CD4-positive, alpha-beta T cell (primary cell): ENCODE results near the gene NDNF. TPM values are rescaled to one million over a fixed set of nuclear protein-coding genes. Genes with fewer than 3 reads are reported as not detected.
A peak's percentile ranks its signal among the peaks of the same experiment; 100 is the strongest.

Experiments
- ATAC-seq: fragments of 200-7000 bp; cut with Tn5 transposase; one replicate; pipeline ENCODE4 v1.10.0; 2022; ENCODE audit warnings: mild to moderate bottlenecking; ENCODE audit not compliant: poor library complexity
- CTCF ChIA-PET: fragments of 350-600 bp; sonication (Branson Sonifier 250); formaldehyde crosslinking; loops from one replicate; lab custom pipeline; 2021; ENCODE audit warnings: antibody characterized with exemption, inconsistent platforms; lab: Charles Lee
- POLR2A ChIA-PET: fragments of 350-600 bp; sonication (Branson Sonifier 250); formaldehyde crosslinking; loops from one replicate; lab custom pipeline; 2021; ENCODE audit warnings: antibody characterized with exemption, inconsistent platforms; lab: Charles Lee
- DNase-seq, 14 experiments: peaks; one replicate each; pipeline ENCODE4 v3.0.0-alpha.2; 2013 to 2020; ENCODE audit warnings: mixed read lengths in 2 of 14
- H3K27ac ChIP-seq, 2 donors: one replicate each; pipeline versions ENCODE4 v1.5.1 to v1.7.0; 2013; ENCODE audit warnings: low read length in 2 of 2, low read depth in 1 of 2, mild to moderate bottlenecking in 1 of 2
- H3K27me3 ChIP-seq, 2 experiments: 1 replicate in 1 of 2; 2 replicates in 1 of 2; pipeline versions ENCODE4 v1.6.1 to v1.7.0; 2013; ENCODE audit warnings: low read length in 2 of 2, control low read depth in 1 of 2, mild to moderate bottlenecking in 1 of 2, moderate library complexity in 1 of 2; ENCODE audit not compliant: insufficient read depth in 2 of 2, control insufficient read depth in 1 of 2
- H3K36me3 ChIP-seq: one replicate; pipeline ENCODE4 v1.6.1; 2013; ENCODE audit warnings: low read length, control low read depth; ENCODE audit not compliant: insufficient read depth
- H3K4me1 ChIP-seq: one replicate; pipeline ENCODE4 v1.6.1; 2013; ENCODE audit warnings: low read length, control low read depth; ENCODE audit not compliant: insufficient read depth
- H3K4me3 ChIP-seq: one replicate; pipeline ENCODE4 v1.5.1; 2013; ENCODE audit warnings: mild to moderate bottlenecking, low read length, moderate library complexity
- H3K9me3 ChIP-seq, 2 experiments: 1 replicate in 1 of 2; 2 replicates in 1 of 2; pipeline versions ENCODE4 v1.6.1 to v1.7.0; 2013; ENCODE audit warnings: low read length in 2 of 2, mild to moderate bottlenecking in 2 of 2, control low read depth in 1 of 2, moderate library complexity in 1 of 2; ENCODE audit not compliant: control insufficient read depth in 1 of 2, insufficient read depth in 1 of 2
- H3K27ac Mint-ChIP-seq: one replicate; pipeline ENCODE4 v1.8.0; 2020; ENCODE audit warnings: mixed read lengths
- H3K27me3 Mint-ChIP-seq: one replicate; pipeline ENCODE4 v1.8.0; 2021; ENCODE audit warnings: mixed read lengths
- H3K36me3 Mint-ChIP-seq: one replicate; pipeline ENCODE4 v1.8.0; 2021; ENCODE audit warnings: low read depth, mixed read lengths
- H3K4me1 Mint-ChIP-seq: one replicate; pipeline ENCODE4 v1.8.0; 2021; ENCODE audit warnings: low read depth, mixed read lengths
- H3K4me3 Mint-ChIP-seq: one replicate; pipeline ENCODE4 v1.8.0; 2020; ENCODE audit warnings: mild to moderate bottlenecking, mixed read lengths
- H3K9me3 Mint-ChIP-seq: one replicate; pipeline ENCODE4 v1.8.0; 2020; ENCODE audit warnings: mixed read lengths
- intact Hi-C, 2 experiments: fragments of 100-400 bp; cut with DNase I in 1 of 2; cut with micrococcal nuclease in 1 of 2; formaldehyde crosslinking; loops; one replicate each; pipeline versions ENCODE4 v1.15.1 to v1.9.0; 2023 to 2025; cut with DNase I, micrococcal nuclease
- total RNA-seq, 174 experiments: library from RNA in 2 of 174; stranded (reverse) in 2 of 174; gene quantifications; one replicate each; pipeline ENCODE4 v1.2.3 and lab custom pipeline; 2021 to 2026
- TF ChIP-seq, protein P1 (sequence below): fragments of 200-600 bp; IDR thresholded peaks from one replicate; pipeline ENCODE4 v1.8.0; 2022; ENCODE audit warnings: antibody characterized with exemption, mild to moderate bottlenecking

Gene NDNF
- total RNA-seq, 2 experiments from 2014 or later: 0.25 TPM; not detected in 1

DNA sequence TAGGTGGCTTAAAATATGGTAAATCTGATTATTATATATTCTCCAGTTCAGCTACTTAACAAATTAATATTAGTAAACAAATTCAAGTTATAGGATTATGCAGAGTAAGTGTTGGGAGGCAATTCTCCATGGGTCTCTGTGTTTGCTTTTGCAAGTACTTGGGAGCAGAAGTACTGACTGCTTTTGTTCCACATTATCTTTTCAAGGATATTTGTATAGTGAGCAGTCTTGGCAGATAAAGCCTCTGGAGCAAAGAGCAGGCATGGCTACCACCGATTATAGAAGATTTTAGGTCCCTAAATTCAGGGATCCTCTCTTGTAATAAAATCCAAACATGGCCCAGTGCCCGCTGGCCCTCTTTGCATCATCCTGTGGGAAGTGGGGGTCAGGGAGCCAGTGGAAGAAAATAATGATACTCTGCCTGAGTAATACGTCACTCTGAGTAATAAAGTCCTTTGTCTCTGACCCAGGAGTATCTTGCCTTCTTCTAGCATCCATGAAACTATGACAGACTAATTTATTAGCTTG lies 23.2 kb downstream of the NDNF start:
- Histone ChIP-seq H3K27me3 (no peaks in the 10 kb centered on the region), H3K36me3 (no peaks in the 10 kb centered on the region), H3K4me3 (no peak overlapping the region), H3K9me3 (no peaks in the 10 kb centered on the region), H3K4me1 (no peaks in the 10 kb centered on the region), H3K27ac (no peak overlapping the region)
- ChIA-PET POLR2A (no interaction called here), CTCF (no interaction called here)
- DNase-seq (no peak), ATAC-seq (no peak)
- no peaks in the 10 kb centered on the region for H3K36me3 Mint-ChIP-seq
- H3K27me3 Mint-ChIP-seq: peaks cover 4% of the 10 kb centered on the region
- H3K4me1 Mint-ChIP-seq: peaks cover 6% of the 10 kb centered on the region
- intact Hi-C loops: loop anchor here in 1 of 2 experiments (10.0 kb wide), 1 partner anchor 124 kb away; the partner anchor contains the start of gene PRDM5
- no peak overlapping the region for H3K4me3 Mint-ChIP-seq
- no peak overlapping the region for H3K27ac Mint-ChIP-seq
- no peaks in the 10 kb centered on the region for H3K9me3 Mint-ChIP-seq
- TF ChIP-seq, protein P1, sequence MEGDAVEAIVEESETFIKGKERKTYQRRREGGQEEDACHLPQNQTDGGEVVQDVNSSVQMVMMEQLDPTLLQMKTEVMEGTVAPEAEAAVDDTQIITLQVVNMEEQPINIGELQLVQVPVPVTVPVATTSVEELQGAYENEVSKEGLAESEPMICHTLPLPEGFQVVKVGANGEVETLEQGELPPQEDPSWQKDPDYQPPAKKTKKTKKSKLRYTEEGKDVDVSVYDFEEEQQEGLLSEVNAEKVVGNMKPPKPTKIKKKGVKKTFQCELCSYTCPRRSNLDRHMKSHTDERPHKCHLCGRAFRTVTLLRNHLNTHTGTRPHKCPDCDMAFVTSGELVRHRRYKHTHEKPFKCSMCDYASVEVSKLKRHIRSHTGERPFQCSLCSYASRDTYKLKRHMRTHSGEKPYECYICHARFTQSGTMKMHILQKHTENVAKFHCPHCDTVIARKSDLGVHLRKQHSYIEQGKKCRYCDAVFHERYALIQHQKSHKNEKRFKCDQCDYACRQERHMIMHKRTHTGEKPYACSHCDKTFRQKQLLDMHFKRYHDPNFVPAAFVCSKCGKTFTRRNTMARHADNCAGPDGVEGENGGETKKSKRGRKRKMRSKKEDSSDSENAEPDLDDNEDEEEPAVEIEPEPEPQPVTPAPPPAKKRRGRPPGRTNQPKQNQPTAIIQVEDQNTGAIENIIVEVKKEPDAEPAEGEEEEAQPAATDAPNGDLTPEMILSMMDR: no peak

DNA sequence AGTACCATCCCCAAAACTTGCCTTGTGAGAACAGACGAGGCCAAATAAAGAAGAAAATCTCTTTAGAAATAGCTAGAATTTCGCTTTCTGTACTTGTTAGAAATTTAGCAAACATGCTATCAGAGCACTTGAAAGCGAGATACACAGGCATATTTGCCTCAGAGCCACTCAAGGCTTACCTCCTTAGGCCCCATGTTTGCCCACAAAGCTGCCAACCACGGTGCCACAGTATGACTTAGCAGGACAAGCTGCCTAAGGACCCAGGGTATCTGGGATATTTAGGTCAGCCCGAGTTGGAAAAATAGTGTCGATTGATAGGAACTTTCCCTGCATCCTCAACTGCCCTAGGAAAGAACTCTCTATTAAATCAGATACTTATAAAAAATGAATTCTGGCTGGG lies 24.2 kb downstream of the NDNF start:
- DNase-seq (no peak), ATAC-seq (no peak)
- Mint-ChIP-seq H3K4me3 (no peak overlapping the region), H3K4me1 (no peaks in the 10 kb centered on the region), H3K9me3 (no peaks in the 10 kb centered on the region), H3K36me3 (no peaks in the 10 kb centered on the region), H3K27ac (no peak overlapping the region), H3K27me3 (peaks cover 4% of the 10 kb centered on the region)
- H3K9me3 ChIP-seq: no peaks in the 10 kb centered on the region
- ChIA-PET CTCF (interaction anchor here (1.8 kb wide), 1 partner anchor 10 kb away, joined by 5 read pairs; no protein-coding TSS in a partner anchor), POLR2A (no interaction called here)
- TF ChIP-seq, protein P1: no peak
- no peak overlapping the region for H3K4me3 ChIP-seq
- intact Hi-C loops: loop anchor here in 1 of 2 experiments (10.0 kb wide), 1 partner anchor 123 kb away; the partner anchor contains the start of gene PRDM5
- no peaks in the 10 kb centered on the region for H3K4me1 ChIP-seq
- no peaks in the 10 kb centered on the region for H3K27me3 ChIP-seq
- H3K27ac ChIP-seq: no peak overlapping the region
- H3K36me3 ChIP-seq: no peaks in the 10 kb centered on the region

GRCh38 chr4:121041307-121042090 lies 30.8 kb downstream of the NDNF start:
- intact Hi-C loops: loop anchor here in 1 of 2 experiments (10.0 kb wide), 1 partner anchor 117 kb away; the partner anchor contains the start of gene PRDM5
- no peak overlapping the region for H3K4me3 ChIP-seq
- ChIA-PET POLR2A (no interaction called here), CTCF (no interaction called here)
- ATAC-seq (peak; percentile 98), DNase-seq (peak in 4 of 14 experiments; percentile 28 to 58 (median 36))
- H3K4me1 ChIP-seq: peaks cover 4% of the 10 kb centered on the region
- Mint-ChIP-seq H3K9me3 (no peaks in the 10 kb centered on the region), H3K27me3 (peaks cover 3% of the 10 kb centered on the region), H3K36me3 (no peaks in the 10 kb centered on the region), H3K4me1 (peaks cover 17% of the 10 kb centered on the region), H3K4me3 (no peak overlapping the region), H3K27ac (peak overlapping the region; percentile 2)
- H3K36me3 ChIP-seq: no peaks in the 10 kb centered on the region
- no peak overlapping the region for H3K27ac ChIP-seq
- TF ChIP-seq, protein P1: no peak
- H3K9me3 ChIP-seq: no peaks in the 10 kb centered on the region
- no peaks in the 10 kb centered on the region for H3K27me3 ChIP-seq
